ENCODE data around the gene GBP2.

The GBP2 gene

GRCh38 chr1:89114662-89115061 lies 11.3 kb downstream of the GBP2 start:
- Histone ChIP-seq H3K27ac (ENCODE audit: low read depth, low read length) (no peak overlapping the region), H3K36me3 (ENCODE audit: control insufficient read depth, insufficient read depth, low read length) (peaks cover 25% of the 10 kb centered on the region), H3K9ac (ENCODE audit: low read length) (no peak overlapping the region), H3K4me1 (ENCODE audit: control insufficient read depth, insufficient read depth, low read length) (no peaks in the 10 kb centered on the region), H3K4me3 (ENCODE audit: low read length) (no peak overlapping the region), H3K27me3 (ENCODE audit: control insufficient read depth, insufficient read depth, low read length) (no peaks in the 10 kb centered on the region)

- H3K27me3 ChIP-seq (ENCODE audit: control insufficient read depth, insufficient read depth, low read length): no peaks in the 10 kb centered on the region
- peaks cover 27% of the 10 kb centered on the region for H3K36me3 ChIP-seq (ENCODE audit: control insufficient read depth, insufficient read depth, low read length)
- no peak overlapping the region for H3K27ac ChIP-seq (ENCODE audit: low read depth, low read length)
- H3K9ac ChIP-seq (ENCODE audit: low read length): no peak overlapping the region
- no peaks in the 10 kb centered on the region for H3K4me1 ChIP-seq (ENCODE audit: control insufficient read depth, insufficient read depth, low read length)
- H3K4me3 ChIP-seq (ENCODE audit: low read length): no peak overlapping the region
Observed at GRCh38 chr1:89112871-89113613, 12.9 kb downstream of the GBP2 start.

GRCh38 chr1:89104687-89105086 lies 21.2 kb downstream of the GBP2 start:
- H3K9ac ChIP-seq (ENCODE audit: low read length): no peak overlapping the region
- H3K4me3 ChIP-seq (ENCODE audit: low read length): no peak overlapping the region
- H3K27me3 ChIP-seq (ENCODE audit: control insufficient read depth, insufficient read depth, low read length): no peaks in the 10 kb centered on the region
- no peaks in the 10 kb centered on the region for H3K4me1 ChIP-seq (ENCODE audit: control insufficient read depth, insufficient read depth, low read length)
- H3K36me3 ChIP-seq (ENCODE audit: control insufficient read depth, insufficient read depth, low read length): peaks cover 20% of the 10 kb centered on the region
- H3K27ac ChIP-seq (ENCODE audit: low read depth, low read length): no peak overlapping the region

- Histone ChIP-seq H3K27ac (ENCODE audit: low read depth, low read length) (no peak overlapping the region), H3K36me3 (ENCODE audit: control insufficient read depth, insufficient read depth, low read length) (peaks cover 15% of the 10 kb centered on the region), H3K4me3 (ENCODE audit: low read length) (no peak overlapping the region), H3K27me3 (ENCODE audit: control insufficient read depth, insufficient read depth, low read length) (no peaks in the 10 kb centered on the region), H3K4me1 (ENCODE audit: control insufficient read depth, insufficient read depth, low read length) (no peaks in the 10 kb centered on the region), H3K9ac (ENCODE audit: low read length) (no peak overlapping the region)
Observed at GRCh38 chr1:89104147-89104546, 21.8 kb downstream of the GBP2 start.

GRCh38 chr1:89102021-89102420 lies 23.9 kb downstream of the GBP2 start:
- Histone ChIP-seq H3K27ac (ENCODE audit: low read depth, low read length) (no peak overlapping the region), H3K36me3 (ENCODE audit: control insufficient read depth, insufficient read depth, low read length) (peaks cover 6% of the 10 kb centered on the region), H3K4me1 (ENCODE audit: control insufficient read depth, insufficient read depth, low read length) (no peaks in the 10 kb centered on the region), H3K27me3 (ENCODE audit: control insufficient read depth, insufficient read depth, low read length) (no peaks in the 10 kb centered on the region), H3K4me3 (ENCODE audit: low read length) (no peak overlapping the region), H3K9ac (ENCODE audit: low read length) (no peak overlapping the region)

- no peaks in the 10 kb centered on the region for H3K27me3 ChIP-seq (ENCODE audit: control insufficient read depth, insufficient read depth, low read length)
- no peak overlapping the region for H3K27ac ChIP-seq (ENCODE audit: low read depth, low read length)
- H3K36me3 ChIP-seq (ENCODE audit: control insufficient read depth, insufficient read depth, low read length): peaks cover under 1% of the 10 kb centered on the region
- H3K9ac ChIP-seq (ENCODE audit: low read length): no peak overlapping the region
- H3K4me1 ChIP-seq (ENCODE audit: control insufficient read depth, insufficient read depth, low read length): no peaks in the 10 kb centered on the region
- H3K4me3 ChIP-seq (ENCODE audit: low read length): no peak overlapping the region
Observed at GRCh38 chr1:89100412-89100811, 25.5 kb downstream of the GBP2 start.

- no peak overlapping the region for H3K9ac ChIP-seq (ENCODE audit: low read length)
- no peak overlapping the region for H3K27ac ChIP-seq (ENCODE audit: low read depth, low read length)
- H3K36me3 ChIP-seq (ENCODE audit: control insufficient read depth, insufficient read depth, low read length): no peaks in the 10 kb centered on the region
- H3K27me3 ChIP-seq (ENCODE audit: control insufficient read depth, insufficient read depth, low read length): no peaks in the 10 kb centered on the region
- H3K4me3 ChIP-seq (ENCODE audit: low read length): no peak overlapping the region
- no peaks in the 10 kb centered on the region for H3K4me1 ChIP-seq (ENCODE audit: control insufficient read depth, insufficient read depth, low read length)
Observed at GRCh38 chr1:89098857-89099256, 27.1 kb downstream of the GBP2 start.

- H3K4me1 ChIP-seq (ENCODE audit: control insufficient read depth, insufficient read depth, low read length): no peaks in the 10 kb centered on the region
Observed at GRCh38 chr1:89095737-89096136, 30.2 kb downstream of the GBP2 start.

GRCh38 chr1:89089962-89090361 lies 36.0 kb downstream of the GBP2 start:
- H3K27me3 ChIP-seq (ENCODE audit: control insufficient read depth, insufficient read depth, low read length): no peaks in the 10 kb centered on the region
- no peak overlapping the region for H3K4me3 ChIP-seq (ENCODE audit: low read length)
- no peaks in the 10 kb centered on the region for H3K36me3 ChIP-seq (ENCODE audit: control insufficient read depth, insufficient read depth, low read length)
- no peak overlapping the region for H3K27ac ChIP-seq (ENCODE audit: low read depth, low read length)
- no peak overlapping the region for H3K9ac ChIP-seq (ENCODE audit: low read length)
- no peaks in the 10 kb centered on the region for H3K4me1 ChIP-seq (ENCODE audit: control insufficient read depth, insufficient read depth, low read length)

More at GRCh38 chr1:89095737-89096136, 30.2 kb downstream of the GBP2 start:
- H3K4me3 ChIP-seq (ENCODE audit: low read length): no peak overlapping the region
- H3K27me3 ChIP-seq (ENCODE audit: control insufficient read depth, insufficient read depth, low read length): no peaks in the 10 kb centered on the region
- H3K9ac ChIP-seq (ENCODE audit: low read length): no peak overlapping the region
- H3K36me3 ChIP-seq (ENCODE audit: control insufficient read depth, insufficient read depth, low read length): no peaks in the 10 kb centered on the region
- no peak overlapping the region for H3K27ac ChIP-seq (ENCODE audit: low read depth, low read length)

- H3K27me3 ChIP-seq (ENCODE audit: control insufficient read depth, insufficient read depth, low read length): no peaks in the 10 kb centered on the region
- H3K4me3 ChIP-seq (ENCODE audit: low read length): no peak overlapping the region
- H3K27ac ChIP-seq (ENCODE audit: low read depth, low read length): no peak overlapping the region
- no peak overlapping the region for H3K9ac ChIP-seq (ENCODE audit: low read length)
- no peaks in the 10 kb centered on the region for H3K36me3 ChIP-seq (ENCODE audit: control insufficient read depth, insufficient read depth, low read length)
- H3K4me1 ChIP-seq (ENCODE audit: control insufficient read depth, insufficient read depth, low read length): no peaks in the 10 kb centered on the region
Observed at GRCh38 chr1:89088572-89088971, 37.3 kb downstream of the GBP2 start.

GRCh38 chr1:89087241-89087640 lies 38.7 kb downstream of the GBP2 start:
- no peaks in the 10 kb centered on the region for H3K4me1 ChIP-seq (ENCODE audit: control insufficient read depth, insufficient read depth, low read length)
- no peak overlapping the region for H3K27ac ChIP-seq (ENCODE audit: low read depth, low read length)
- H3K27me3 ChIP-seq (ENCODE audit: control insufficient read depth, insufficient read depth, low read length): no peaks in the 10 kb centered on the region
- H3K9ac ChIP-seq (ENCODE audit: low read length): no peak overlapping the region
- H3K4me3 ChIP-seq (ENCODE audit: low read length): no peak overlapping the region
- no peaks in the 10 kb centered on the region for H3K36me3 ChIP-seq (ENCODE audit: control insufficient read depth, insufficient read depth, low read length)

- H3K27ac ChIP-seq (ENCODE audit: low read depth, low read length): no peak overlapping the region
- H3K27me3 ChIP-seq (ENCODE audit: control insufficient read depth, insufficient read depth, low read length): no peaks in the 10 kb centered on the region
- no peak overlapping the region for H3K4me3 ChIP-seq (ENCODE audit: low read length)
- no peaks in the 10 kb centered on the region for H3K36me3 ChIP-seq (ENCODE audit: control insufficient read depth, insufficient read depth, low read length)
- no peaks in the 10 kb centered on the region for H3K4me1 ChIP-seq (ENCODE audit: control insufficient read depth, insufficient read depth, low read length)
- no peak overlapping the region for H3K9ac ChIP-seq (ENCODE audit: low read length)
Observed at GRCh38 chr1:89085781-89086180, 40.1 kb downstream of the GBP2 start.

GRCh38 chr1:89081005-89081404 lies 44.9 kb downstream of the GBP2 start:
- no peaks in the 10 kb centered on the region for H3K27me3 ChIP-seq (ENCODE audit: control insufficient read depth, insufficient read depth, low read length)
- H3K36me3 ChIP-seq (ENCODE audit: control insufficient read depth, insufficient read depth, low read length): no peaks in the 10 kb centered on the region
- H3K27ac ChIP-seq (ENCODE audit: low read depth, low read length): no peak overlapping the region
- H3K4me1 ChIP-seq (ENCODE audit: control insufficient read depth, insufficient read depth, low read length): no peaks in the 10 kb centered on the region
- H3K4me3 ChIP-seq (ENCODE audit: low read length): no peak overlapping the region
- H3K9ac ChIP-seq (ENCODE audit: low read length): no peak overlapping the region

Measured in rectal smooth muscle tissue (tissue), 1 donor.